BJ (cell line): Measurements from ENCODE around the gene PDE1C. TPM values are rescaled to one million over a fixed set of nuclear protein-coding genes. Genes with fewer than 3 reads are reported as not detected.

Experiments
- CTCF ChIA-PET: fragments of 350-600 bp; formaldehyde crosslinking; extraction: SDS; loops from one replicate; lab custom pipeline; 2021; ENCODE audit warnings: antibody characterized with exemption, inconsistent platforms; lab: Yijun Ruan, JAX
- POLR2A ChIA-PET: fragments of 300-600 bp; sonication (Branson Sonifier 250); formaldehyde crosslinking; extraction: SDS; loops from one replicate; lab custom pipeline; 2021; ENCODE audit warnings: antibody characterized with exemption; lab: Charles Lee
- DNase-seq: peaks from one replicate; pipeline ENCODE4 v3.0.0-alpha.2; 2011; ENCODE audit warnings: low read depth
- H3K27me3 ChIP-seq: 2 replicates; pipeline ENCODE4 v1.6.0; 2011; ENCODE audit warnings: low read length; ENCODE audit not compliant: control insufficient read depth, insufficient read depth
- H3K36me3 ChIP-seq: 2 replicates; pipeline ENCODE4 v1.5.1; 2011; ENCODE audit warnings: low read length; ENCODE audit not compliant: control insufficient read depth, insufficient read depth
- H3K4me3 ChIP-seq: 2 replicates; pipeline ENCODE4 v1.5.1; 2011; ENCODE audit warnings: low read depth, mild to moderate bottlenecking, control low read depth, low read length
- CTCF ChIP-seq: IDR thresholded peaks from 2 replicates; pipeline ENCODE4 v1.5.1; 2011; ENCODE audit warnings: low read depth, mild to moderate bottlenecking, control low read depth, inconsistent platforms, low read length, moderate library complexity; ENCODE audit not compliant: insufficient read depth
- polyA plus RNA-seq: library from polyadenylated mRNA; depleted of rRNA; stranded (reverse); fragments of >200 nt; gene quantifications from 2 replicates; pipeline ENCODE4 v1.2.3, GENCODE V29; 2011

The PDE1C gene
- polyA plus RNA-seq, 1 experiment: 19.6 TPM

DNA sequence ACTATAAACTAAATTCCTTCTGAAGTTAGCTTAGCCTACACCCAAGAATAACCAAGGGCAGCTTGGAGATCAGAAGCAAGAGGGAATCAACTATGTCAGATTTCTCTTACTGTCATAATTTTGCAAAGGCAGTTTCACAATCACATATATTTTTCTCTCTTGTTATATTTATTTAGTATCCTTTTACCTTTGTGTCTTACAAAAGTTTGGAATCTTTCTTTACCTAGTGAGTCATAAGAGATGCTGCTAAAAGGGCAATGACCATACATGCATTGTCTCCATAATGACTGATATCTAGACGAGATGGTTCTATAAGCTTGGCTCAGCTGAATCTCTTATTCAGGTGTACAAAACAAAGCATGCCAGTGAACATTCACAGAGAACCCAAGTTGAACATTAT lies 322.1 kb downstream of the PDE1C start:
- POLR2A ChIA-PET: no interaction called here

DNA sequence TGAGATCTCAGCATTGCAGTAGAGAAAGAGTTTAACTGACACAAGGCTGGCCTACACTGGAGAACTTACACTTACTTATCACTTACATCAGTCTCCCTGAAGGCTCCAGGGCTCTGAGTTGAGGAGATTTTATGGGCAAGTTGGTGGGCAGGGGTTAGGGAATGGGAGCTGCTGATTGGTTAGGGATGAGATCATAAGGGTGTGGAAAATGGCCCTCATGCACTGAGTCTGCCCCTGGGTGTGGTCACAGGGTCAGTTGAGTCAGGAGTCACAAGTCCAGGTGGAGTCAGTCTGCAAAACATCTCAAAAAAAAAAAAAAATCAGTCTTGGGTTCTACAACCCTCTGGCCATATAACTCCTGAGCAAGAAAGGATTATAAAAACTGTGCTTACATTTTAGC lies 322.7 kb downstream of the PDE1C start:
- ChIA-PET CTCF (interaction anchor here (0.5 to 4.8 kb wide), 6 partner anchors 75 to 987 kb away, joined by 3 to 22 read pairs (median 3); no protein-coding TSS in a partner anchor), POLR2A (no interaction called here)
- Histone ChIP-seq H3K4me3 (no peak overlapping the region), H3K27me3 (no peaks in the 10 kb centered on the region), H3K36me3 (no peaks in the 10 kb centered on the region)
- DNase-seq: no peak
- no peak for TF ChIP-seq CTCF

More for the DNA sequence above, 322.1 kb downstream of the PDE1C start:
- CTCF ChIA-PET: interaction anchor here (0.5 to 4.8 kb wide), 7 partner anchors 76 to 987 kb away, joined by 3 to 22 read pairs (median 3); no protein-coding TSS in a partner anchor
- Histone ChIP-seq H3K27me3 (no peaks in the 10 kb centered on the region), H3K4me3 (no peak overlapping the region), H3K36me3 (no peaks in the 10 kb centered on the region)
- no peak for DNase-seq
- TF ChIP-seq CTCF: no peak

GRCh38 chr7:31744294-31744874 lies 325.8 kb downstream of the PDE1C start:
- ChIA-PET CTCF (interaction anchor here (0.6 to 3.7 kb wide), 11 partner anchors 10 to 610 kb away, joined by 3 to 79 read pairs (median 5); no protein-coding TSS in a partner anchor), POLR2A (interaction anchor here (0.6 kb wide), 1 partner anchor 259 kb away, joined by 4 read pairs; no protein-coding TSS in a partner anchor)
- TF ChIP-seq CTCF: peak; percentile 81
- H3K4me3 ChIP-seq: no peak overlapping the region
- no peak for DNase-seq
- no peaks in the 10 kb centered on the region for H3K36me3 ChIP-seq
- no peaks in the 10 kb centered on the region for H3K27me3 ChIP-seq

DNA sequence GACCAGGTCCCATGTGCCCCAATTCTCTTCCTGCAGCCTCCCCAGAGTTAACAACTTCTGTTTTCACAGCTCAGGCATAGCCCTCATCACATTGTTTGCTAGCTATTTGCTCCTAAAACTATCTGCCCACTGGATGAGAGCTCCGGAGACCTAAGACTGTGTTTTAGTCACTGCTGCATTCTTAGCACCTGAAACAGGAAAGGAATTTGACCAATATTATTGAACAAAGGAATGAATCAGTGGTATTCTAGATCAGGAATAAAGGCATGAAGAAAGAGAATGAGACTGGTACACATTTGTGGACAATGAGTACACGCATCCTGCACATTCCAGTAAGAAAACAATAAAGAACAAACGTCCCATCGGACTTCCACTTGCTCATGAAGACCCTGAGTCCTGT lies 328.4 kb downstream of the PDE1C start:
- no peaks in the 10 kb centered on the region for H3K27me3 ChIP-seq
- CTCF ChIA-PET: interaction anchor here (0.6 to 2.0 kb wide), 6 partner anchors 338 to 617 kb away, joined by 3 to 12 read pairs (median 3); no protein-coding TSS in a partner anchor
- DNase-seq: no peak
- no peaks in the 10 kb centered on the region for H3K36me3 ChIP-seq
- H3K4me3 ChIP-seq: no peak overlapping the region
- TF ChIP-seq CTCF: no peak
- POLR2A ChIA-PET: no interaction called here
